GM21786 (cell line): ENCODE data around the gene MCF2L.

Experiments
- ATAC-seq: cut with Tn5 transposase; IDR thresholded peaks from one replicate; pipeline ENCODE4 v1.9.1; 2021; ENCODE audit not compliant: unreplicated experiment

The MCF2L gene

DNA sequence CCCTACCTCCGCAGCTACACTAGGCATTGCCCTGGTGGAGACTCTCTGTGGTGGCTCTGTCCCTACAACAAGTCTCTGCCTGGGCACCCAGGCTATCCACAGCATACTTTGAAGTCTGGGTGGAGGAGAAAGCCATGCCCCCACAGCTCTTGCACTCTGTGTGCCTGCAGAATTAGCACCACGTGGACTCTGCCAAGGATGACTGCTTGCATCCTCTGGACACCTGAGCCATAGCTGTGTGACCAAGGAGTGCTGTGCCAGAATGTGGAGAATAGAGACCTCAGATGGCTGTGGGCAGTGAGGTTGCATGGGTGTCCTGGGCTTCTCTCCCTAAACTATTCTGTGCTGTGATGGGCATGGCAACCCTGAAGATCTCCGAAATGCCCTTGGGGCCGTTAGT is 21.2 kb upstream of the MCF2L start:
- no peak for ATAC-seq

DNA sequence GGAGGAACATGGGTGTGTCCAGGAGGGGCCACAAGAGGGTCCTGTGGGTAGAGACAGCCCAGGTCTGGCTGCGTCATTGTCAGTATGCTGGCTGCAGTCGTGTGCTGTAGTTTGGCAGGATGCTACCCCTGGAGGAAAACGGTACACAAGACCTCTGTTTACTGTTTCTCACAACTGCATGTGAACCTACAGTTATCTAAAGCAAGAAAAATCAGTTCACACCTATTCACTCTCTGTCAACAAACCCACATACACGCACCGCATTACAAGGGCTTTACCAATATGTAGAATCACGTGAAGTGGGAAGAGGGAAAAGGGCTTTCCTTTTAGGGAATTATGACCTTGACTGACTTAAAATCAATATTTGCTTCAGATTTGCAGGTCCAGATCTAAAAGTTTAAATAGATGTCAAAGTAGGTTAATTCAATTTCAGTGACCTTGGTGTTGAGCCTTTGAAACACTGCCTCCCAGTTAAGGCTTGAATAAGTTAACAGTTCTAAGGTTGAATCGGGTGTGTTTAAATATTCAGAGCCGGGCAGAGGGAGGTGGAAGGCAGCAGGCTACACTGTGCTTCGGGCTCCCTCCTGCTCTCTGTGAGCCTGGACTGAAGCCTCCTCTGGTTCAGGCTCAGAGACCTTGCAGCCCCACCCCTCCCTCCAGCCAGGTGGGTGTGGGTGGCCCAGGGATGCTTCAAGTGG is 17.2 kb upstream of the MCF2L start:
- ATAC-seq = no peak

DNA sequence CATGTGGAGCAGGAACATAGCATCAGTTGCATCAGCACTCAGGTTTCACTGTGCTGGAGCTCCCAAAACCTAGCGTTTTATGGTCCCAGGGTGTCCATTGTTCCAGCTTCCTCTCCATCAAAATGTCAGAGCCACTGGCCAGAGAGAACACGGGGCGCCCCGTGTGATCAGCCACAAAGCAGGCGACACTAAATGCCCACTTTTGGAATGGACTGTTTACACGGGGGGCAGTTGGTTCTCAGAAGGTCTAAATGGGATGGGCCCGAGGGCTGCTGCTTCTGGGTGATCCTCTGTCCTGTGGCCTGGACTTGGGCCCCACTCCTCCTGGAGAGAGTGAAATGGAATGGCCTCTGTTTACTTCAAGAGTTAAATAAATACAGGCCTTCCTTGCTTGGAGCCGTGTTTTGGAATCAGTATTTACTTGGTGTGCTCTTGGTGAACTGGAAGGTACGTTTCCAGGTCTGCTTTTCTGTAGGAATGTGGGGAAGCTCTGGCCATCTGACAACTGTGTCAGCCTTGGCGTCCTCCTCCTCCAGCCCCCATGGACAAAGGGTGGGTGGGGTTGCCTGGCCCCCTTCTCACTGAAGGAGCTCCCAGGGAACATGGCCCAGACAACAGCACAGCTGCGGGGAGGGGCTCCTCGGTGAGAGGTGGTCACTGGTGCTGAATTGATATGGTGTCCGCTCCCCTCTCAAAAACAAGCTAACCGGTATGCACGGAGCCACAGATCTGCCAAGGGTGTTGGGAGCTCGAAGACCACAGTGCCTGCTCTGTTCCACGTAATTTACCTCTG is 16.1 kb upstream of the MCF2L start:
- ATAC-seq = no peak

DNA sequence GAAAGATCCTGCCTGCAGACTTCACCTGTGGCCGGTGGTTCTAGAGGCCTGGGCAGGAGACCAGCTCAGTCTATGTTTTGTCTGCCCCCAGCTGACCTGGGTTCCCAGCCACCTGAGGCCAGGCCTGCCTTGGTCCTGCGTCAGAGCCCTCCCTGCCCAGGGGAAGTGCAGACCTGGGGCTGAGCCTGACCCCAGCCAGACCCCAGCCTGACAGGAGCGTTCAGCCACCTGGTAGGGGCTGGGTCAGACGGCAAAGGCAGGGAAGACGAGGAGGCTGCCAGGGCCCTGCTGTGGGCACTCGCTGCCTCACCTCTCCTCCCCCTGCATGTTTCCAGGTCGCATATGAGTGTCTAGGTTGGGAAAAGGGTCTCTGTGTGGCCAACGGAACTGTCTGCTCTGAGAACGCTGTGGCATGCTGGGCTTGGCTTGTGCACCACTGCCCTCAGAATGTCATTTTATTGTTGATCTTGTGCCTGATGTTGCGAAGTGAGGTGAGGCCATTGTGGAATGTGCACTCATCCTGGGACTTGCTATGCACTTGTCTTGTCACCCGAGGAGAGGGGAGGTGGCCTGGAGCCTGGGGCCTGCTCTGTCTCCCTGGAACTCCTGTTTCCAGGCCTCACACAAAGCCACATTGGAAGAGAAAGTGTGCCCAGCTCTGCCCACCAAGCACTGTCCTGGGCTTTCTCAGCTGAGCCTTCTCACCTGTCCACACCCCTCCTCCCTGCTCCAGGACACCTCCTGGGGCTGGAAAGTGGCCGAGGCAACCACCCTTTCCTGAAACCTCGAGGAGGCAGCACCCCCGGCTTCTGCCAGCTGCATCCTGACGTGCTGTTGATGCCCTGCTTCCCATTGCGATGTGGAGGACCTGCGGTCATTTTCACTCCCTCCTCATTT is 15.2 kb upstream of the MCF2L start:
- no peak for ATAC-seq

DNA sequence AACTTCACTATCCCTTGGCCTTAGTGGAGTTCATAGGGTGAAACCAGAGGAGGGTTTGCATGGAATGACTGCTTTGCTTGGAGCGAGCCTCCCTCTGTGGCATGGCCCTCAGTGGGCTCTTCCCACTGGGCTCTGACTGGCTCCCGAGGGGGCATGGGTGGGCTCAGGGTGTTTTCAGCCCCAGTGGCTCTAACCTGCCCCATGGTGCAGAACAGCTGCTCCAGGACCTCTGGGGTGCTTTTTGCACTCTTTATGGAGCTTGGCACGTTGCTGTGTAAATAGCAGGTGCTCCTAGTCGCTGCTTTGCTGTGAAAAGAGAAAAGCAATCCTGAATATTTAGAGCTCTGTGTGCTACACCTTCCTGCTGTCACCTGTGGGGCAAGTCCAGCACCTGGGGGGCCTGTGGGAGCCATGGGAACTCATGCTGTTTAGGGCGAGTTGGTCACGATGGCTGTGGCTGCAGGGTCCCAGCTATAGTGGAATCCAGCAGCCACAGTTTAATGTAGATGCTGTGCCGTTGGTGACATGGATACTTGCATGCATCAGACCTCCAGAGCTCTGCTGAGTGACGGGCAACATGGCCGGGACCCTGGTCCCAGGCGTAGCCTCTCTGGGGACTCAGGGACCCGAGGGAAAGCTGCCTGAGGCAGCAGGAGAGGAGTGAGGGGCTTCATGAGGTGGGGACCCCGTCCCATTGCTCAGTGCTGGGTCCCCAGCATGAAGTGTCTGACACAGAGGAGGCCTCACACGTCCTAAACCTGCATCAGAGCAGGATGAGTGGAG is 14.3 kb upstream of the MCF2L start:
- ATAC-seq = no peak

DNA sequence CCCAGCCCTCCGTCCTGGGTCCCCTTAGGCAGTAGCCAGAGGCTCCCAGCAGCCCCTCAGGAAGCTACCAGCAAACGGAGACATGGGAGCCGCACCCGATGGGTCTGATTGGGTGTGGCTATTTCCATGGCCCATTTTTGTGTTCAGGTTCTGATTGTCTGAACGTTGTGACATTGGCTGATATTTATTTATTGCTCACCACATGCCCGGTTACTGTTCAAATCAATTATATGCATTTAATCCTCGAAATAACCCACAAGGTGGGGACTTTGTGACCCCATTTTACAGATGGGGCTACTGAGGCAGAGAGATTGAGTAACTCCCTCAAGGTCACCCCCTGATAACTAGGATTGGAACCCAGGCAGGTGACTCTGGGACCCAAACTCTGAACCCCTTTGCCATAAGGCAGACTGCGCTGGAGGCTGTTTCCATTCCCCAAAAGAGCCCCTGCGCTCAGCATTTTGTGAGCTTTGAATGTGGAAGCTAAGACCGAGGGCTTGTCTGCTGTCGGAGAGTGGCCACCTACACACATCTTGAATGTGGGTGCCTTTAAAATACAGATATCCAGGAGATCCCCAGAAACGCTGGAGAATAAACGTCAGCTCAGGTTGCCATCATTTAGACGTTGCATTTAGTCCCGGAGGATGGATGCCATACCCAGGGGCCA is 13.6 kb upstream of the MCF2L start:
- no peak for ATAC-seq

DNA sequence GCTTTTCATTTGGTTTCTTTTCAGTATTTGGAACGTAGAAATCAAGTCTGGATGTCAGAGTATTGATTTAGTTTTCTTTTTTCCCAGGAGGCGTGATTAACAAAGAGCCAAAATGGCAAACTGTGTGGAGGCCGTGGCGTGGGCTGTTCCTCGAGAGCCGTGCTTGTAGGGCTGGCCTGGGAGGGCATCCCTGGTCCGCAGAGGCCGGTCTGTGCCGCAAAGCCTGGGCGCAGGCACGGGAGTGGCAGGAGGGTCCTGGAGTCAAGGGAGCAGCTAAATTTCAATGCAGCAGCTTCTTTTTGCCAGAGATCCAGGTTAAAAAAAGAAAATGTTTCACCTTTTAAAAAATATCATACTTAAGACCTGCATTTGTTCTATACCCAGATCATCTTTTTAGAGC is 13.1 kb upstream of the MCF2L start:
- no peak for ATAC-seq

DNA sequence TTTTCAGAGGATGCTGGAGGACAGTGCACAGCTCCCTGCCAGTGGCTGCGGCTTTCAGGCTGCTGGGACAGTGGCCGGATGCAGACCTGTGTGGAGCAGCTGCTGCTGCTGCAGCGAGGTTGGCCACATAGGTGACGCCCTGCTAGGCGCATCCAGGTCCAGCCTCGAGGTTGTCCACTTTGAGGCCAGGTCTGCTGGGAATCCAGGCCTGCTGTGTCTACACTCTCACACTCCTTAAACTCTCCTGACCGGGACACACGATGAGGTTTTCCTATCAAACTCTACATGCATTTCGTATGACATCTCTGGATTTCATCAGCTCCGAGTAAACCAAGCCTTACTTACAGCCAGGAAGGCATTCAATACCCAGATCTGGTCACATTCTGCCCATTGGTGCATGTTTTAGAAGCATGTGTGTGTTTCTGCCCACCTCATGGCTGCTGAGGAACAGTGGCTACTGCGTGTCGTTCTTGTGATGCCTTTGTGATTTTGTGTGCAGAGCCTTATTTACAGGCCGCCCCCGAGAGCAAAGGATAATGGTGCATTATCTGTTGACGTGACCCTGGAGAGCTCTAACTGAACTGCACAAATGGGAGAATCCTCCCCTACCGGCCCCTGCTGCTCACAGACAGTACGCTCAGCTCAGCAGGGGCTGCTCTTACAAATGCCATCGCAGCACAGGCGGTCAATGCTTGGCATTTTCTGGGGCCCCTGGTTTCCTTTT is 12.3 kb upstream of the MCF2L start:
- no peak for ATAC-seq

DNA sequence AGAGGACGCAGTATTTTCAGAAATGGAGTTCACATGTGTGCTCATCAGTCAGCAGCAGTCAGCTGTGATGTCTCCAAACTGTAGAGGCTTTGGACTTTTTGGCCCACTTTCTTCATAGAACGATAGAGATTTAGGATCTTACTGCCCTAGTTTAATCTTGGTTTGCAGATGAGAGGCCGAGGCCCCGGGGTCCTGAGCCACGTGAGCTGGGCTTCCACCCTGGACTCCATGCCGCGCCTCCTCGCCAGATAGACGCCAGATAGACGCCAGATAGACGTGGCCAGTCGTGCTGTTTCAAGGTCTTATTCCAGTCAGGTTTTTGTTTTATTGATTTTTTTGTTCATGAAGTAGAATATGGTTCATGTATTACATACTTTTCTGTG is 11.7 kb upstream of the MCF2L start:
- ATAC-seq = no peak

DNA sequence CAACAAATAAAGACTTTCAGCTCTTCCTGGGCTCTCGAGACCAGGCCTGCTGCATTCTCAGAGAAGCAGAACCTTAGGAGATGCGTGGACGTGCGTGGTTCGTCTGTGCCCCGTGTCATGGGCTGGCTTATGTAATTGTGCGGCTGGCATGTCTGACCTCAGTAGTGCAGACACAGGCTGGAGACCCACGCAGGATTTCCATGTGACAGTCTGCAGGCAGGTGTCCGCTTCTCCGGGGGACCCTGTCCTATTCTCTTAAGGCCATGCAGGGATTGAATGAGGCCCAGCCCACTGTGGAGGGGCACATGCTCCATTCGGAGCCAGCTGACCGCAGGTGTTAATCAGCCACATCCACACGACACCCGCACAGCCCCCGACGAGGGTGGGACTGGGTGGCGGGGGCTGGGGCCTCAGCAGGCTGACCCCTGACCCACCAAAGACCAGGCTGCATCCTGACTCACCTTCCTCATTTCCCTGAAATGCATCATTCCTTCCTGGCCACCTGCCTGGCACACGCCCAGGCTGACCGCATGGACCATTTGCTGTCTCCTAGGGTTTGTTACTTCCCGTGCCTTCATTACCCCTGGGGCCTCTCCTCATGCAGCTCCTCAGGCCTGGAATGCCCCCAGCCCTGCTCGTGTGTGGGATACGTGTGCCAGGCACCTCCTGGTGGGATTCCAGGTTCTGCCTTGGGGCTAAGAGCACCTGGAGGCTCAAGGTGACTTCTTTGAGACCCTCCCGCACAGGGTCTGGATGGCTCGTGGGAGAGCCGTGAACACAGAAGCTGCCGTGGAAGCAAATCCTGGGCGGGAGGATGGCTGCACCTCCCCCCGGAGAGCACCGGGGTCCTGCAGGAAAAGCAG is 10.7 kb upstream of the MCF2L start:
- ATAC-seq = no peak

DNA sequence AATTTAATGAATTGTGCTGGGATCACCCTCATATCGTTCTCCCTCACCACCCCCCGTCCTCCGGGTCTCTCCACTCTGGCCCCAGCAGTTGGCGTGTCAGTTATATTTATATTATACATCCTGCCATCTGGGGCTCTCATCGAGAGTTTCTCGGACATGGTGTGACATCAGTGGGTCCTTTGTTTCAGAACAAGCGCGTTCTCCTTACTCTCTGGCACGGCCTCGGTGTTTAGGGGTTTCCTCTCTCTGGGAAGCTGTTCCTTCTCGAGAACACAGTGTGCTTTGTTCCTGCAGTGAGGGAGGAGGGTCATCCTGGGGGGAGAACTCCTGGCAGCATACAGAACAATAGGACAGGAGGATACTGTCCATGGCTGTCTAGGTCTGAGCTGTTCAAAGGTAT is 9.8 kb upstream of the MCF2L start:
- ATAC-seq = no peak

DNA sequence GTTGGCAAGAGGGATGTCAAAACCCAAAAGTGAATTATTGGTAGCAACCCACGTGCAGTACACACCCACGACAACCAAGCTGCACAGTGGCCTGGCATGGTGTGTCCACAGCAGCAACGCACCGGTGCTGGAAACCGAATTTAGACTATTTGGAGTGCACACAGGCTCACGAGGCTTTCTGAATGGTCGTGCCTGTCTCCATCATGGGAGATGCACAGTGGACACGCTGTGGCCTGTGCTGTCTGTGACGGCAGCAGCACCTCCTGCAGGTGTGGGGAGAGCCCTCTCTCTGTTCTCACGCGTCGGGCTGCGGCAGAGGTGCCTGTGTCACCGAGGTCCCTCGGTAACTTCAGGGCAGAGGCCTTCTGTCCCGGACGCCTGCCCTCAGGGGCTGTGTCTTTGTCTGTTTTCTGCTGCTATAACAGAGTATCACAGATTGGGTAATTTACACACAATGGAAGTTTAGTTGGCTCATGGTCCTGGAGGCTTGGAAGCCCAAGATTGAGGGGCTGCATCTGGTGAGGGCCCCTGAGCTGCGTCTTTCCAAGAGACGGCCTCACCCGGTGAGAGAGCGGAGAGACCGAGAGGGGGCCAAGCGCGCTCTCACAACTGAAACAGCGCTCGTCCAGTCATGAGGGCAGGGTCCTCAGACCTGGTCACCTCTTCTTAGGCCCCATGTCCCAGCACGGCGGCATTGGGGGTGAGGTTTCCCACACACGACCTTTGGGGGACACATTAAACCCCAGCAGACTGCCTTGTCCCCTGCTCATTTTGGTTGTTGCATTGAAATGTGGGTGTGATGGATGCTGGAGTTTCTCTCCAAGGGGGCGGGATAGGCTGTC is 9.1 kb upstream of the MCF2L start:
- ATAC-seq = no peak

DNA sequence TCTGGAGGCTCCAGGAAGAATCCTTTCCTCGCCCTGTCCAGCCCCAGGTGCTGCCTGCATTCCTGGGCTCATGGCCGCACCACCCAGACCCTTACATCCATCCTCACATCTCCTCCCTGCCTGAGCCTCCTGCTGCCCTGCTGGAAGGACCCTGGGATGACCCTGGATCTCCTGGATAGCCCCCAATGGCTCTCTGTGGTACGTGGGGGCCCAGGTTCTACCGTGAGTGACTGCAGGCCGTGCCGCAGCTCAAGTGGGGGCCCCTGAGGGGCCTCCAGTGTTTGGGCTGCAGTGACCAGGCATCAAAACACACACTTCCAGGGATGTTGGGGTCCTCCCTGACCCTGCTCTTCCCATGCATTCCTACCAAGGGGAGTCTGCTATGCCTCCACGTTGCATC is 8.3 kb upstream of the MCF2L start:
- no peak for ATAC-seq

DNA sequence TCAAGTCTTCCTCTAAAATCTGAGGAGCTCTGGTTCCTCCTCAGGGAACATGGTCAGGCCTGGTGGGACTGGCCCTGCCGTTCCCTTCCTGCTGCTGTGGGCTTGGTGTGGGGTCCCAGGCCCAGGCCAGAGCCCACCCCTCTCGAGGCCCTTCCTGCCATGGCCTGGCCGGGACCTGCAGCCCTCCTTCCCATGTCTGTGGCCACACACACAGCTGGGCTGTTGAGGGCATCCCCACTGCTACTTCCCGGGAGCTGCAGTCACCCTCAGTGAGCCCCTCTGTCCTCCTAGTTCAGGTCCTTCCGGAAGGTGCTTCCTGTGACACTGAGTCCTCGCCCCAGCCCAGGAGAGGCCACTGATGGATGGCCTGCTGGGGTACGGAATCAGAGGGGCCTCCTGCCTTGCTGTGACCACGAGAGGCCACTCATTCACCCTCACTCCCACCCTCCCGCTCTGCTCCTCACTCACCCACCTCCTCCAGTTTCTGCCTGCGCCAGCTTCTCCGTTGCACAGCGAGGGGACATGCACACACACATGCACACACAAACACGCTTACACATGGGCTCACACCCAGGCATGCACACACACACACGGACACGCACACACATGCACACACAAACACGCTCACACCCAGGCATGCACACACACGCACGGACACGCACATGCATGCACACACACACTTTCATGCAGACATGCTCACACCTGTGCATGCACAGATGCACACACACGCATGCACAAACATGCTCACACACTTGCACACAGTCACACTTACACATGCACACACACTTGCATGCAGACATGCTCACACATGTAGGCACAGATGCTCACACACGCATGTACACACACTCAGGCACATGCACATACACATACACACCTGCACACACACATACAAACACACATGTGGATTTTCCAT is 7.3 kb upstream of the MCF2L start:
- ATAC-seq = no peak

DNA sequence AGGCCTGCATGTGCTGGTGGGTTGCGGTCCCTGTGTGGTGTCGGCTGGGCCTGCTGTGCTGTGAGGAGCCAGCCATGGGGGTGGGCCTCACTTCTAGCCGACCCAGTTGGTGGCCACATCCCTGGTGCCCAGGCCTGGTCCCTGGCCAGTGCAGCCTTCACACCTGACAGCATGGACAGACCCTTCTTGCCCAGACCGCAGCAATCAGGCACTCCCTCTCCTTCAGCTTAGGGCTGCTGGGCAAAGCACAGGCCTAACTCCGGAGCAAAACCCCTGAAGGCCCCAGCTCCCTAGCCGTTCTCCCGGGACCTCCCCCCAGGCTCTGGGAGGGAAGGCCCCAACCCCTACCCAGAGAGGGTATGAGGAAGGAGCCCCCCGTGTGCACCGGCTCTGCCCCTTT is 6.6 kb upstream of the MCF2L start:
- ATAC-seq = no peak

DNA sequence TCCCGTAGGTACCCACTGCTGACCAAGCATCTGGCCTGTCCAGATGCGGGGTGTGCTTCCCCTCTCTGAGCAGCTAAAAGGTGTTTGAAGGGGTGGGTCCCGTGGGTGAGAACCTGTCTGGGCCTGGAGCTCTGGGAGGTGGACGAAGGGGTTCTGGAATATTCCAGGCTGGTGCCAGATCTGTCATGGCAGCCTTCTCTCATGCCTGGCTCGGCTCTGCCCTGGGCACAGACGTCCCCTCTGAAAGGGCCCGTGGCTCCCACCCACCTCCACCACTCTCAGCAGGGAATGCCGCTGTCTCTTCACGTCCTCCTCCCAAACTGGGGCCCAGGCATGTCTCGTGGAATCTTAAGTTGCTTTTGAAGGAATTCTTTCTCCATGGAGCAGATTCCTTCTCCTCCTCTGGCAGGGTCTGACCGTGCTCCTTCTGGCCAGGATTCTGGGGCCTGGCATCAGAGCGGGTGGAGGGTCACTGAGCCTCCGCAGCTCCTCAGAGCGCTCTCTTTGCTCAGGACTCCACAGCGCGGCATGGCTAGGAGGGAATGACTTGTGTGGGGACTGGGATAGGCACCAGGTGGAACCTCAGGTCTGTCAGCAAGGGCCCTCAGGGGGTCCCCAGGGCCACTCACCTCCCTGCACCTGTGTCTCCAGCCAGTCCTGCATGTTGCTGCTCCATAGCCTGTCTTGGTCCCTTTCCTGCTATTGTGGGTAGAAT is 5.9 kb upstream of the MCF2L start:
- no peak for ATAC-seq
